ENCODE results near the gene GPR107. TPM values are rescaled to one million over a fixed set of nuclear protein-coding genes. Genes with fewer than 3 reads are reported as not detected.

Gene GPR107
- total and polyA plus RNA-seq, 2 of the 8 experiments (the other 6 are each of a cell fraction or from before 2014, with no cell fraction given), result 19.3 to 30.7 TPM

DNA sequence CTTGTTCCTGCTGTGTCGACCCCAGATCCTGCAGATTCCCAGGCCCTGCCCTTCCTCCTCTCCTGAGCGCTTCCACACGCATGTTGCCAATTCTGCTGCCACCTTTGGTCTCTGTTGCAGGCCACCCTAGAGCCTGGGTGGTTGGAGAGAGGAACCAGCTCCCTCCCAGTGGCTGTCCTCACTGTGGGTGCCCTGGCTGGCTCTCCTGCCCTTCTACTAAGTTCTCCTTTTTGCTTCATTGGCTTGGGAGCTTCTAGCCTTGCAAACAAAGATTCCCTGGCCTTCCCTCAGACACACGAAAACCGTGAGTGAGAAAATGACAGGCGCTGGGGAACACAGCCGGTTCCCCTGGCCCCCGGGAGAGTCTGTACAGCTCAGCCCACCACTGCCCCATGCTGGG lies 104.3 kb downstream of the GPR107 start:
- H3K79me2 ChIP-seq (ENCODE audit: control insufficient read depth in 1 of 2, insufficient read depth in 2 of 2, low read length in 2 of 2), result no peaks in the 10 kb centered on the region
- 90% methylated on average over 8 of the region's 8 CpGs; no CpG with 5 or more reads in 1 of the 2 experiments for WGBS, 2 experiments (ENCODE audit: extremely low coverage in 1 of 2, insufficient coverage in 1 of 2, insufficient read length in 1 of 2, insufficient replicate concordance in 2 of 2, low coverage in 1 of 2, low lambda C conversion rate in 2 of 2, missing lambda C conversion rate in 1 of 2)
- DNase-seq (ENCODE audit: low read depth in 1 of 2, low spot score in 2 of 2) (no peak), FAIRE-seq (no peak)
- H2AK5ac ChIP-seq (ENCODE audit: low read depth, low read length), result no peak overlapping the region
- H2AFZ ChIP-seq (ENCODE audit: low read length), result no peak overlapping the region
- H3K36me3 ChIP-seq (ENCODE audit: control insufficient read depth in 2 of 4, insufficient read depth in 4 of 4, low read length in 3 of 4), result no peaks in the 10 kb centered on the region
- no peak overlapping the region for H2BK12ac ChIP-seq (ENCODE audit: low read depth, low read length)
- H4K8ac ChIP-seq (ENCODE audit: extremely low read depth, insufficient read depth, low read length), result no peak overlapping the region
- peaks cover 0 to 5% (median 3%) of the 10 kb centered on the region in 4 experiments; a peak in 4 of 7 replicates for H3K4me1 ChIP-seq (replicated peaks in 1 of 4; ENCODE audit: control insufficient read depth in 3 of 4, insufficient read depth in 4 of 4, low read length in 3 of 4)
- no peaks in the 10 kb centered on the region for H3K27me3 ChIP-seq (replicated peaks in 1 of 4; ENCODE audit: control insufficient read depth in 3 of 4, extremely low read depth in 1 of 4, insufficient read depth in 3 of 4, low read length in 3 of 4)
- no peak overlapping the region for H3K14ac ChIP-seq (ENCODE audit: insufficient read length)
- no peaks in the 10 kb centered on the region for H3K79me1 ChIP-seq (ENCODE audit: low read depth, low read length)
- no peak overlapping the region for H3K27ac ChIP-seq (ENCODE audit: low read depth, low read length)
- no peak overlapping the region for H3K9ac ChIP-seq (replicated peaks in 1 of 4; ENCODE audit: extremely low read depth in 1 of 4, low read depth in 3 of 4, low read length in 3 of 4)
- H2BK120ac ChIP-seq (replicated peaks; ENCODE audit: low read depth, low read length), result no peak overlapping the region
- no peaks in the 10 kb centered on the region for H3K9me3 ChIP-seq (ENCODE audit: insufficient read depth in 2 of 2, low read depth in 1 of 2, low read length in 1 of 2)
- H2BK15ac ChIP-seq (ENCODE audit: low read length), result 0 out of 2 replicates have a peak overlapping the region, but pooled peaks have one; percentile 46
- POLR2A ChIA-PET (ENCODE audit: partially characterized antibody), result interaction anchor here (2.3 kb wide), 1 partner anchor 10 kb away, joined by 5 read pairs; no protein-coding TSS in a partner anchor
- no peak overlapping the region for H3K18ac ChIP-seq (ENCODE audit: extremely low read depth, low read length)
- H2BK5ac ChIP-seq (ENCODE audit: low read depth, low read length), result no peak overlapping the region
- H4K5ac ChIP-seq (ENCODE audit: insufficient read length, low read depth, low read length), result no peak overlapping the region
- no peak overlapping the region for H3K4ac ChIP-seq (replicated peaks; ENCODE audit: insufficient read length, low read depth, low read length)
- no peaks in the 10 kb centered on the region for H3K23me2 ChIP-seq (ENCODE audit: low read depth, low read length)
- no peak overlapping the region for H3K4me2 ChIP-seq (ENCODE audit: insufficient read depth in 1 of 2, low read depth in 2 of 2, low read length in 2 of 2)
- H3K23ac ChIP-seq (ENCODE audit: insufficient read length), result no peak overlapping the region
- H2BK20ac ChIP-seq (ENCODE audit: low read length), result no peak overlapping the region
- no peak overlapping the region for H4K91ac ChIP-seq (replicated peaks; ENCODE audit: insufficient read length, low read length)
- no peak overlapping the region for H3K4me3 ChIP-seq (ENCODE audit: extremely low read depth in 1 of 4, insufficient read depth in 2 of 4, low read depth in 3 of 4, low read length in 4 of 4)
- H3K56ac ChIP-seq (replicated peaks; ENCODE audit: insufficient read length, low read depth, low read length), result no peak overlapping the region
- TF ChIP-seq, protein P1, sequence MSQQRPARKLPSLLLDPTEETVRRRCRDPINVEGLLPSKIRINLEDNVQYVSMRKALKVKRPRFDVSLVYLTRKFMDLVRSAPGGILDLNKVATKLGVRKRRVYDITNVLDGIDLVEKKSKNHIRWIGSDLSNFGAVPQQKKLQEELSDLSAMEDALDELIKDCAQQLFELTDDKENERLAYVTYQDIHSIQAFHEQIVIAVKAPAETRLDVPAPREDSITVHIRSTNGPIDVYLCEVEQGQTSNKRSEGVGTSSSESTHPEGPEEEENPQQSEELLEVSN (IDR thresholded peaks at IDR 0.05), result no peak
- TF ChIP-seq SP1 (IDR thresholded peaks at IDR 0.05; ENCODE audit: low read depth, low read length), result no peak
- no peak for TF ChIP-seq TCF12 (IDR thresholded peaks at IDR 0.05; ENCODE audit: low read depth, low read length)
- TF ChIP-seq RXRA (IDR thresholded peaks at IDR 0.05; ENCODE audit: insufficient read depth, low read depth, low read length), result no peak
- TF ChIP-seq SIRT6 (IDR thresholded peaks at IDR 0.05; ENCODE audit: low read length), result no peak
- no peak for TF ChIP-seq MAX (IDR thresholded peaks at IDR 0.05)
- no peak for TF ChIP-seq JUN (IDR thresholded peaks at IDR 0.05; ENCODE audit: low read depth, low read length)
- no peak for TF ChIP-seq TBP (IDR thresholded peaks at IDR 0.05; ENCODE audit: low read depth, low read length)
- no peaks in the 10 kb centered on the region for H4K20me1 ChIP-seq (replicated peaks in 1 of 2; ENCODE audit: control insufficient read depth in 1 of 2, insufficient read depth in 2 of 2, low read length in 2 of 2)
- CTCF ChIA-PET (ENCODE audit: partially characterized antibody), result interaction anchor here (0.7 to 1.8 kb wide), 3 partner anchors 15 to 185 kb away, joined by 3 to 4 read pairs (median 3); no protein-coding TSS in a partner anchor
